Heart right ventricle (tissue), 16 donors: ENCODE measurements around the gene TEFM. TPM values are rescaled to one million over a fixed set of nuclear protein-coding genes. Genes with fewer than 3 reads are reported as not detected.
A peak's percentile ranks its signal among the peaks of the same experiment; 100 is the strongest.

ENCODE experiments used
- ATAC-seq, 8 donors: fragments of 200-7000 bp; cut with Tn5 transposase; one replicate each; pipeline ENCODE4 v1.9.1; 2020; ENCODE audit warnings: mild to moderate bottlenecking in 8 of 8, moderate library complexity in 8 of 8, moderate number of reproducible peaks in 1 of 8
- DNase-seq, 2 donors: peaks; one replicate each; pipeline ENCODE4 v3.0.0-alpha.2; 2020
- H3K27ac ChIP-seq, 10 donors: fragments of 200-600 bp; sonication (generic) in 2 of 10; one replicate each; pipeline versions ENCODE4 v1.5.0 to v1.8.0; 2020 to 2022; ENCODE audit warnings: mild to moderate bottlenecking in 3 of 10
- H3K27me3 ChIP-seq, 7 donors: fragments of 200-600 bp; one replicate each; pipeline ENCODE4 v1.8.0; 2021 to 2022; ENCODE audit warnings: mild to moderate bottlenecking in 2 of 7
- H3K36me3 ChIP-seq, 9 donors: fragments of 200-600 bp; sonication (generic) in 1 of 9; one replicate each; pipeline versions ENCODE4 v1.5.0 to v1.8.0; 2020 to 2022; ENCODE audit warnings: mild to moderate bottlenecking in 2 of 9
- H3K4me1 ChIP-seq, 9 donors: fragments of 200-600 bp; sonication (generic) in 1 of 9; one replicate each; pipeline versions ENCODE4 v1.5.0 to v1.8.0; 2020 to 2022; ENCODE audit warnings: mild to moderate bottlenecking in 4 of 9
- H3K4me3 ChIP-seq, 10 donors: fragments of 200-600 bp; sonication (generic) in 2 of 10; one replicate each; pipeline versions ENCODE4 v1.5.0 to v1.8.0; 2020 to 2022; ENCODE audit warnings: mild to moderate bottlenecking in 7 of 10, moderate library complexity in 2 of 10
- H3K9me3 ChIP-seq, 11 donors: fragments of 200-600 bp in 10 of 11; sonication (generic) in 2 of 11; one replicate each; pipeline versions ENCODE4 v1.5.0 to v1.8.0; 2013 to 2022; ENCODE audit warnings: mild to moderate bottlenecking in 2 of 11, control low read depth in 1 of 11, moderate library complexity in 1 of 11
- CTCF ChIP-seq, 9 donors: fragments of 200-600 bp; sonication (generic) in 2 of 9; IDR thresholded peaks; one replicate each; pipeline versions ENCODE4 v1.5.0 to v1.8.0; 2021 to 2022; ENCODE audit warnings: antibody characterized with exemption in 9 of 9, mild to moderate bottlenecking in 5 of 9, moderate library complexity in 1 of 9
- WGBS, 2 donors: extraction: QIAGEN DNeasy Blood & Tissue Kit; methylation state at CpG; one replicate each; pipeline ENCODE4 v1.1.7; 2013; ENCODE audit warnings: inconsistent platforms in 1 of 2; 5-methylcytosine and 5-hydroxymethylcytosine counted together
- intact Hi-C, 10 donors: fragments of 100-400 bp; cut with DNase I; formaldehyde crosslinking; loops; one replicate each; pipeline versions ENCODE4 v1.11.1 to v1.14.2; 2022
- polyA plus RNA-seq, 2 donors: library from polyadenylated mRNA; stranded (reverse); fragments of 200-250 nt; gene quantifications; one replicate each; pipeline ENCODE4 v1.2.3, GENCODE V29; 2013
- total RNA-seq, 10 donors: library from RNA; stranded (reverse); fragmentation: NEBNext Ultra II Directional in 3 of 10; extraction: Animal tissue kit (Norgen Biotek cat#: 25700) in 3 of 10; gene quantifications; one replicate each; pipeline versions ENCODE4 v1.2.1 to v1.2.4, GENCODE V29; 2021 to 2023
- donor health status: Arrhythmogenic right ventricular cardiomyopathy.
- donor health status: ischemic (EF 13 %, LVEDD 7.1; RV severe dilation, severe dysfunction).
- donor health status: healthy with polysubstance abuse.
- donor health status: DM: no; HTN: yes; CAD: no.
- donor health status: DM: no; HTN: no; CAD: no.
- donor health status: ischemic (EF 25% LVEDD 6.9; RV normal size, moderate dysfunction).
- donor health status: ischemic (EF 25% LVEDD 5.7; RV mildly dilated, moderate dysfunction).
- donor health status: healthy.
- donor health status: DM: yes; HTN: yes; CAD: no.
- donor health status: Ischemic cardiomyopathy.
- donor health status: ischemic (EF 35%, LVEDD 5.7; RV mildly dilated, moderate dysfunction).
- donor health status: nonischemic (EF 11% LVEDD 7.7; RV severe dilation, severe dysfunction).
- donor health status: DM: yes; HTN: yes; CAD: no.
- donor health status: PGD.
- donor health status: ischemic (EF 29% LVEDD 5.4; RV normal size, mild dysfunction).
- donor health status: nonischemic (EF 23%, LVEDD 6.1; RV moderate dilation, normal function).

TEFM gene
- total and polyA plus RNA-seq, 12 donors, result 7.8 to 15.5 (median 13.3) TPM

- 46 to 50% methylated on average over 9 of the region's 9 CpGs for WGBS, 2 donors
- ATAC-seq, result peak; percentile 61 to 91 (median 86)
Measured at GRCh38 chr17:30950669-30951399, 44.8 kb upstream of the TEFM start.

GRCh38 chr17:30950189-30950588 lies 44.2 kb upstream of the TEFM start:
- DNase-seq, result no peak
- Histone ChIP-seq H3K4me3 (no peak overlapping the region), H3K9me3 (no peaks in the 10 kb centered on the region), H3K4me1 (peaks cover 0 to 55% (median 12%) of the 10 kb centered on the region in 9 donors), H3K36me3 (peaks cover 0 to 29% (median 0%) of the 10 kb centered on the region in 9 donors), H3K27ac (peak overlapping the region in 6 of 10 donors; percentile 22 to 71 (median 58)), H3K27me3 (no peaks in the 10 kb centered on the region)
- no peak for ATAC-seq
- WGBS, 2 donors, result 85 to 88% methylated on average over 5 of the region's 5 CpGs
- no peak for TF ChIP-seq CTCF (IDR thresholded peaks at IDR 0.05)
- intact Hi-C loops, result no loop called here

More at GRCh38 chr17:30950669-30951399, 44.8 kb upstream of the TEFM start:
- peaks cover 0 to 23% (median 0%) of the 10 kb centered on the region in 9 donors for H3K36me3 ChIP-seq
- no peak for TF ChIP-seq CTCF (IDR thresholded peaks at IDR 0.05)
- peaks cover 0 to 61% (median 12%) of the 10 kb centered on the region in 9 donors for H3K4me1 ChIP-seq
- H3K4me3 ChIP-seq, result no peak overlapping the region
- H3K27me3 ChIP-seq, result no peaks in the 10 kb centered on the region
- intact Hi-C loops, result no loop called here
- peak overlapping the region in 6 of 10 donors; percentile 22 to 84 (median 63) for H3K27ac ChIP-seq
- peak; percentile 62 to 85 for DNase-seq
- no peaks in the 10 kb centered on the region for H3K9me3 ChIP-seq

- peak overlapping the region in 1 of 10 donors; percentile 15 for H3K27ac ChIP-seq
- H3K4me3 ChIP-seq, result no peak overlapping the region
- no peak for ATAC-seq
- DNase-seq, result no peak
- no peaks in the 10 kb centered on the region for H3K9me3 ChIP-seq
- peaks cover 0 to 48% (median 0%) of the 10 kb centered on the region in 9 donors for H3K36me3 ChIP-seq
- 96 to 97% methylated on average over 5 of the region's 5 CpGs for WGBS, 2 donors
- peaks cover 0 to 31% (median 9%) of the 10 kb centered on the region in 9 donors for H3K4me1 ChIP-seq
- intact Hi-C loops, result no loop called here
- no peaks in the 10 kb centered on the region for H3K27me3 ChIP-seq
- no peak for TF ChIP-seq CTCF (IDR thresholded peaks at IDR 0.05)
Measured at GRCh38 chr17:30947796-30948195, 41.8 kb upstream of the TEFM start.

- intact Hi-C loops, result no loop called here
- no peak for TF ChIP-seq CTCF (IDR thresholded peaks at IDR 0.05)
- 73 to 74% methylated on average over 4 of the region's 4 CpGs for WGBS, 2 donors
- ATAC-seq (no peak), DNase-seq (no peak)
- H3K4me1 ChIP-seq, result peaks cover 0 to 15% (median 0%) of the 10 kb centered on the region in 9 donors
- H3K27ac ChIP-seq, result no peak overlapping the region
- peaks cover 0 to 79% (median 0%) of the 10 kb centered on the region in 9 donors for H3K36me3 ChIP-seq
- H3K4me3 ChIP-seq, result no peak overlapping the region
- H3K27me3 ChIP-seq, result no peaks in the 10 kb centered on the region
- no peaks in the 10 kb centered on the region for H3K9me3 ChIP-seq
Measured at GRCh38 chr17:30942308-30943079, 36.5 kb upstream of the TEFM start.
